Activated gamma-delta T cell treated with Interleukin-2 at 50 U/mL for 16 hours (primary cell): Measurements from ENCODE around the gene PSMB11.

Source experiments
- DNase-seq: peaks from one replicate; pipeline ENCODE4 v3.0.0-alpha.2; 2020

Gene PSMB11

DNA sequence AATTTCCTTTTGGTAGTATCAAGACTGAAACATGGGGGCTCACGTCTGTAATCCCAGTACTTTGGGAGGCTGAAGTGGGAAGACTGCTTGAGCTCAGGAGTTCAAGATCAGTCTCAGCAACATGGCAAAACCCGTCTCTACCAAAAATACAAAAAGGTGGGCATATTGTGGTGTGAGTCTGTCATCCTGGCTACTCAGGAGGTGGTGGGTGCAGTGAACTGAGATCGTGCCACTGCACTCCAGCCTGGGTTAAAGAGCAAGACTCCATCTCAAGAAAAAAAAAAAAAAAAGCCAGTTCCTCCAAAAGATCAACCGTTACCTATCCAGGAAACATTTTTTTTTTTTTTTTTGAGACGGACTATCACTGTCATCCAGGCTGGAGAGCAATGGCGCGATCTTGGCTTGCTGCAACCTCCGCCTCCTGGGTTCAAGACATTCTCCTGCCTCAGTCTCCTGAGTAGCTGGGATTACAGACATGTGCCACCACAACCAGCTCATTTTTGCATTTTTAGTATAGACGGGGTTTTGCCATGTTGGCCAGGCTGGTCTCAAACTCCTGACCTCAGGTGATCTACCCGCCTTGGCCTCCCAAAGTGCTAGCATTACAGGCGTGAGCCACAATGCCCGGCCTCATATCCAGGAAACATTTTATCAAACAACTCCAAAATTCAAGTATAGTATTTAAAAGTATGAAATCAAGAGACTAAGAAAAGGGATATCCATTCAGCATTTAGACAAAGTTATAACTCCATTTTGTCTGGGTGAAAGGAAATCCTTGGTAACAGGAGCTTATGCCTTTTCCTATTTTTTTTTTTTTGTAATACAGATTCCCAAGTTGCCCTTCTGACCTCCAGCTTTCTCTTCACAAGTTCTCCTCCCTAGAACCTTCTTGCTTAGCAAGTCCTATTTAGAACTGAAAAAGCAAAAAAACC is 49.5 kb downstream of the PSMB11 start:
- DNase-seq, result no peak

DNA sequence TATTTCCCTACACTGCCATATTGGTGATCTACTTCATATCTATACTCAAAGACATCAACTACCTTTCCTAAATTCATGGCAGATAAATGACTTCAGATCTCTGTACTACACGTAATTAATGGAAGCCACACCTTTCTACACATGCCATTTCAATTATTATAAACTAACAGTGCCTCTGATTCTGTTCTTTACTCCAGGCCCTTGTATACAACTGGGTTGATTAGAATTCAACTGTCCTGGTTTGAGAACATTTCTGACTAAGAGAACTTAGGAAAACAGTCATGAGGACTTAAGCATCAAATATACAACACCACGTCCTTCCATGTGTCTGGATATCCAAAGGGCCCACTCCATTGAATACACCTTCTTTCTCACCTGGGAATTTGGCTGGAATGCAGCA is 51.1 kb downstream of the PSMB11 start:
- DNase-seq, result no peak

DNA sequence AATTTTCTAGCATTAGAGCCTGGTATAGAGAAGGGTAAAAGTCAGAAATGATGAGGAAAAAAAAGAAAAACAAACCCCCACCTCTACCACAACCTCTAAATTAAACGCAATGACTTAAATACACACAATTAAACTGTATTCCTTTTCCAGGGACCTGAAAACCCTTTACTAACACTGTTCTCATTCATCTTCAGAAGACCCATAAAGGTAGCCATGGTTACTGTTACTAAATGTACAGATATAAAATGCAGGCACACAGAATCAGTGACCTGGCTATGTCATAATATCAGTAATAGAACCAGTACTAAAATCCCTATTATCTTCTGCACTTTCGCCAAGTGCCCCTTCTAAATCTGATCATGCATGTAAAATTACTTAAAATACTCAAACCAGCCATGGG is 51.5 kb downstream of the PSMB11 start:
- no peak for DNase-seq
